Stimulated activated CD8-positive, alpha-beta memory T cell treated with anti-CD3 and anti-CD28 coated beads, Interleukin-7, amount 100 ng/mL, for 24 hours (primary cell): Measurements from ENCODE around the gene SENP6.

ENCODE experiments used
- DNase-seq: peaks from one replicate; pipeline ENCODE4 v3.0.0-alpha.2; 2020; ENCODE audit warnings: low read depth

SENP6 gene

DNA sequence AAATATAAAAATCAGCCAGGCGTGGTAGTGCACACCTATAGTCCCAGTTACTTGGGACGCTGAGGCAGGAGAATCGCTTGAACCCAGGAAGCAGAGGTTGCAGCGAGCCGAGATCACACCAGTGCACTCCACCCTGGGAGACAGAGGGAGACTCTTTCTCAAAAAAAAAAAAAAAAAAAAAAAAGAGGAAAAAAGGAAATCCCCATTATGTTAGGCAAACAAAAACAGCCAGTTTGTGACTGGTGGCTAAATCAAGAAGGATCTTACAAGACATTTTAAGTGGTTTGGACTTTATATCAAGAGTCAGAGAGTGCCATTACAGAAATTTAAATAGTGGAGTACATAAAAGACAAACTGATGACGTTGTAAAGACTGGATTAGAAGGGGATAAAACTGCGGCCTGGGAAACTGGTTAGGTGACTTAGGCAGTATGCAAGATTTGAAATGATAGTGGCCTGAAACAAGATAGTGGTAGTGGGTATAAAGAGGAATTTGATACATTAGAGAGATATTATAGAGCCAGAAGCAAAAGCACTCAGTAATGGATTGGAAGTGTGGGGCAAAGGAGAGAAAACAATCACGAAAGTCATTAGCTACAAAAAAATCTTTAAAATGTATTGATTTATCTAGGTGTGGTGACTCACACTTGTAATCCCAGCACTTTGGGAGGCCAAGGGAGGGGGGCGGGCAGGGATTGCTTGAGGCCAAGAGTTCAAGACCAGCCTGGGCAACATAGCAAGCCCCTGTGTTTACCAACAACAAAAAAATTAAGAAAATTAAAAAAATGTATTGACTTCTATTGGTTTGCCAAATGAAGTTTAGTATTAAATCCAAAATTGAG lies 145.7 kb downstream of the SENP6 start:
- DNase-seq: no peak

DNA sequence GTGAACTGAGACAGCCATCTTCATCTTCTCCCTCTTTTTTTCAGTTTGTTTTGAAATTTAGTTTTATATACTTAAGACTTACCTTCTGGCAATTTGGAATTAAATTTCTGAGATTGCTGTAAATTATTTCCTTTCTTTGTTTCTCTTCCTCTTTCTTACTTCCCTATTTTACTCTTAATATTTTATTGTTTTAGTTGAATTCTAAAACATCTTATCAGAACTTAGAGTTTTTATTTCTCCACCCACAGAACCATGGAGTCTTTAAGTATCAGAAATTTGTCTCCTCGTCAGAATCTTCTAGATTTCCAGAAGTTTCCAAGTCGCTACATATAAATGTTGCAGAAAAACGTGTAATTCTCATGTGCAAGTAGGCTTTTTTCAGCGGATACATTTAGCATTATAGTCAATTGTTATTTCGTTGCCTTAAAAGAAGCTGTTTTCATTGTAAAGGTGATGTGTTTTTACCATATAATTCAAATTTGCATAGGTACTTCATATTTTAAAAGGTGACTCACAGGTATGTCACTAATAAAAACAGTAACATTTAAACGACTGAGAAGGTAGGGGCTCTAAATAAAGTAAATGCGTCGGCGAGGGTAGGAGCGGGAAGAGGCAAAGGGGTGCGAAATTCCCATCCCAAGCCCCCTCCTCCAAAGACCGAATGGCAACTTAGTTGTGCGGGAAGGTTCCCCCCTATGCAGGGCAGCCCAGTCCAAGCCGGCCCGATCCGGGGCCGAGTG lies 146.5 kb downstream of the SENP6 start:
- no peak for DNase-seq

DNA sequence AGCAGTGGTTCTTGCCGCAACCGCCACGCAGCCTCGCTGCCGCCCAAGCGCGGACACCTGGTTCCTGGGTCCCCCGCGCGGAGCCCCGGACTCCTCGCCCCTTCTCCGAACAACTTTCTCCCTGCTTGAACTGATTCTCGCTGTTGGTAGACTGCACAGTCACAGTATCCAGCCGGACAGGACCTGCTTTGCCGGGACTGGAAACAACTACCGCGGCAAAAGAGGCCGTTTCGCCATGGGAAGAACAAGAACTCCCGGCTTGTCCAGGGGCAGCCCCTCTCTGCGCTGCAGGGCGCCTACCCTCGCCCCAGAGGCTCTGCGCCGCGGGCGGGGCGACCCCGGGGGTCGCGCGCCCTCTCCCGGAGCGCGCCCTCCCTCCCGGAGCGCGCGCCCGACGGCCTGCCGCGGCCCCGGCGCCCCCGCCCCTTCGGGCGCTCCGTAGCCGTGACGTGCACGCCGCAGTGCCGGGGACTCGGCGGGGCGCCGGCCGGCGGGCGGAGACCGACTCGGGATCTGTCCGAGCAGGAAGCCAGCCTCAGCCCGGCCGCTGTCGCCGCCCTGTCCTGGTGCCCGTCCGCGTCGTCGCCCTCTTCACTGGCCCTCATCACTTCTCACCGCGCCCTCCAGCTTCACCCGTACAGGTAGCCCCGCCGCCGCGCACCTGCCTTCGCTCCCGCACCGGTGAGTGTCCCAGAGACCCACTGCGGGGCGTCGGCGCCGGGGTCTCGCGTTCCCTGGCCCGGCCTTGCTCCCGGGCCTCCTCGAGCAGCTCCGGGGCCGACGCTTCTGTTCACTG lies 147.3 kb downstream of the SENP6 start, which contains the start of gene MYO6:
MYO6 (plus strand) TSS at position 497 of the 796 bp plus-strand sequence. CDS start 68,309 bp downstream, outside the sequence.
- DNase-seq: peak; percentile 1

GRCh38 chr6:75751443-75751842 lies 149.8 kb downstream of the SENP6 start:
- DNase-seq: no peak

GRCh38 chr6:75752365-75752764 lies 150.7 kb downstream of the SENP6 start:
- no peak for DNase-seq

- DNase-seq: no peak
Measured at GRCh38 chr6:75755704-75756103, 154.0 kb downstream of the SENP6 start.

GRCh38 chr6:75757295-75757694 lies 155.6 kb downstream of the SENP6 start:
- DNase-seq: no peak

- no peak for DNase-seq
Measured at GRCh38 chr6:75758061-75758460, 156.4 kb downstream of the SENP6 start.

DNA sequence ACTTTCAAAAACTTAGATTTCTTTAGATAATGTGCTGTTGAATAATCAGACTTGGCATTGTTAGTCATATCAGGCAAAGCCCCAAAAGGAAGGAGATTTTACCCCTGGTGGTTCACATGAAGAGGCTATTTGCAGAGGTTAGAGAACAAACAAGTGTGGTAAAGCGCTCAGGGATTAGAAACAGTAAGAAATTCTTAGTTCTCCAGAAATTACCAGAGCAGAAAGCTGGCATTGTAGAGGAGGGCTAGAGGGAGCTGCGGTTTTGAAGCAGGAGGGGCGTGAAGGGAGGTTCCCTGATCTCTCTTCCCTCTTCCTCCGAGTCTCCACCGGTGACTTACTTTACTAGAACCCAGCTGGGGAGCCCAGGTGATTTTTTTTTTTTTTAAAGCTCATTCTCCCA lies 157.5 kb downstream of the SENP6 start:
- DNase-seq: no peak

DNA sequence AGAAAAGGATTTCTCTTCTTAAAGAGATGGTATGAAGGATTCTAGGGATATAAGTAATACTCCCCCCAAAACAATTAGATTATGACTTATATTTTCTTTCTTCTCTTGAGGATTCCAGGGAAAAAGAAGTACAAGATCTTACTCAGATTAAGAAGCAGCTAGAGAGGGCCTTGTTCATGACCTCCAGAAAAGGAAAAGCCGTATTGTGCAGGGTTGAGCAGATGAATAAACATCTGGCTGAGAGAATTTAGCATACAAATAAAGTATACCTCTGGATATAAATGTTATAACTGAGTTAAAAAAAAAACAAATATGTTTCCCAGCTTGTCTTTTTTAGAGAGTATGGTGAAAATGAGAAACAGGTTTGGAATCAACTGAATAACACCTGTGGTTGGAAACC lies 158.6 kb downstream of the SENP6 start:
- DNase-seq: no peak

DNA sequence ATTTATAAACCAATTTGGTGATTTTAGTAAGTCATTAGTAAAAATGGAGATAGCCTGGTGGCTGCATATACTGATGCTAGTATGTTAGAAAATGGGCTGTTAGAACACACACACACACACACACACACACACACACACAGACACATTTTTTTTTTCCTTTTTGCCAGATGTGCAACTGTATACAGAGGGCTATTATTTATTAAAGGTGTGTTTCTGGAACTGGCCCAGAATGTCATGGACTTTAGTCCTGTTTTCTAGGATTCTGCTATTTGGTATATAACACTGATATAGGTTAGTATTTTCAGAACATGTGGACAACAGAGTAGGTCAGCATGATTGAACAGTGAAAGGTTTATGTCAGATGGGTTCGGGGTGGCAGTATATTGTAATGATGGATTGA lies 159.8 kb downstream of the SENP6 start:
- DNase-seq: no peak

DNA sequence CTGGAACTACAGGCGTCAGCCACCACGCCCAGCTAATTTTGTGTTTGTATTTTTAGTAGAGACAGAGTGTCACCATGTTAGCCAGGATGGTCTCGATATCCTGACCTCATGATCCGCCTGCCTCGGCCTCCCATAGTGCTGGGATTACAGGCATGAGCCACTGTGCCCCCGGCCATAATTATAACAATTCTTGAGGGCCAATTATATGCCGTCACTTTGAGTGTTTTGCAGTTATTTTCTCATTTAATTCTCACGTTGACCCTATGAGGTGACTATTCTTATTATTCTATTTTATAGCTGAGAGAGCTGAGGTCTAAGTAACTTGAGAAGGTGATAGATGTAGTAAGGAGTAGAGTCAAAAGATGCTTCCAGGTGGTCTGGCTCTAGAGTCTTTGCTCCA lies 160.4 kb downstream of the SENP6 start:
- DNase-seq: no peak

DNA sequence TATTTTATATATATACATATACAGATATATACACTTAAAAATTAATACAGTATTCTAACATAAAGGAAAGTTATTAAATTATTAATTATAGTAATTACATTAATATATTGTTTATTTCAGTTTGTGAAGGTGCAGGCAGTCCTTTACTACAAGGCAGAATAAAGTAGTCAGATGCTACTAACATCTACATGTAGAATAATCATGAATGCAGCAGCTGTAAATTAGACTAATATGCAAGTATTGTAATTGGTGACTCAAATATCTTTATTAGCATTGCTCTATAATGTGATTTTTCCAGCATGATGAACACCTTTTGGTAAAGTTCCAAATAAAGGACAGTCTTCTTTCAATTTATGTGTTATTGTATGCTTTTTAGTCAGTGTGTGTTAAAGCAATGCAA lies 164.7 kb downstream of the SENP6 start:
- DNase-seq: no peak
